Stimulated activated CD4-positive, alpha-beta T cell treated with anti-CD3 and anti-CD28 coated beads, Interleukin-4, amount 100 ng/mL, for 24 hours (primary cell): ENCODE results near the gene WDR48.

Experiments used
- DNase-seq: peaks from one replicate; pipeline ENCODE4 v3.0.0-alpha.2; 2020

WDR48 gene

GRCh38 chr3:39125841-39126500 is 74.2 kb downstream of the WDR48 start:
- DNase-seq: no peak

- peak; percentile 48 for DNase-seq
Measured at GRCh38 chr3:39126532-39127071, 74.8 kb downstream of the WDR48 start.

GRCh38 chr3:39127269-39127907 is 75.6 kb downstream of the WDR48 start:
- no peak for DNase-seq

GRCh38 chr3:39127908-39128304 is 76.1 kb downstream of the WDR48 start:
- DNase-seq: no peak

GRCh38 chr3:39128951-39129350 is 77.1 kb downstream of the WDR48 start:
- no peak for DNase-seq

GRCh38 chr3:39130026-39130425 is 78.2 kb downstream of the WDR48 start:
- DNase-seq: no peak

GRCh38 chr3:39130693-39131265 is 79.0 kb downstream of the WDR48 start:
- no peak for DNase-seq

GRCh38 chr3:39132096-39133092 is 80.6 kb downstream of the WDR48 start:
- DNase-seq: no peak

- DNase-seq: no peak
Measured at GRCh38 chr3:39133093-39133490, 81.3 kb downstream of the WDR48 start.

GRCh38 chr3:39133822-39134221 is 82.0 kb downstream of the WDR48 start:
- DNase-seq: no peak

GRCh38 chr3:39134305-39134704 is 82.5 kb downstream of the WDR48 start:
- DNase-seq: no peak

GRCh38 chr3:39135170-39135805 is 83.5 kb downstream of the WDR48 start:
- no peak for DNase-seq

- no peak for DNase-seq
Measured at GRCh38 chr3:39136533-39137434, 85.0 kb downstream of the WDR48 start.

- no peak for DNase-seq
Measured at GRCh38 chr3:39137435-39137936, 85.7 kb downstream of the WDR48 start.

- no peak for DNase-seq
Measured at GRCh38 chr3:39137991-39138803, 86.4 kb downstream of the WDR48 start.

- DNase-seq: no peak
Measured at GRCh38 chr3:39138804-39139415, 87.1 kb downstream of the WDR48 start.

GRCh38 chr3:39139442-39139841 is 87.6 kb downstream of the WDR48 start:
- DNase-seq: no peak

GRCh38 chr3:39140341-39140971 is 88.6 kb downstream of the WDR48 start:
- DNase-seq: no peak
